ENCODE measurements around the gene MRPS16.
"Not testable (repeated sequence)": the region's sequence is repeated elsewhere in the genome, so short reads cannot be mapped to it uniquely, and the experiment has no call there.

MRPS16 gene

DNA sequence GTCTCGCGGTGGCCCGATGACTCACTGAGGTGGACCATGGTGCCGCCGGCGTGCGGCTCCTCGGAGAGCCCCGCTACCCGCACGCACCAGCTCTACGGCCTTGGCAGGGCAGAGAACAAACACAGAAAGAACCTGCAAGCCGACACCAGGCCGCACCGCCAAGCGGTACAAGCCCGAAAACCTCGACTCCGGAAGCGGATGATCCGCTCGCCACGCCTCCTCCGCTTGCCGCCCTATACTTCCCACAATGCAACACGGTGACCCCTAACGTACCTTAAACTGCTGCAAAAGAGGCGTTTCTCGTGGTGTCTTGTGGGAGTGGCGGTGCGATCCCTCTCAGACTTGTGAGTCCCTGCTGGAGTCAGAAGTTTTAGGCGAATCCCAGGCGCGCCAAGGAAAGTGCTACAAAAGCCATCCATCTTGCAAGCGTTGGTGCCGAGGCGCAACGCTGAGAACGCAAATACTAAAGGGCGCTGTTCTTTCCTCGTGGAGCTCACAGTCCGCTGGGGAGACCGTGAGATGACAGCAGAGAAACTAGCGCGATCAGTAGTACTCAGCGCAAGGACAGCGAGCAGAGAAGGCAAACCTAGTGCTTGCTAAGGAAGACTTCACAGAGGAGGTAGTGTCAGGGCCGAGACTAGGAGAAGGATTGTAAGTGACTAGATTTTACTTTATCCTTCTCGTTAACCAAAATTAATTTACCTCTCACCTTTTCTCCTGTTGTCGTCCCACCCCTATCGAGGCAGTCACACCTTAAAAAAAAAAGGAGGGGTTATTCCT lies at the start of gene MRPS16:
TSS of gene MRPS16 (minus strand) at position 200 of the 780 bp plus-strand sequence. CDS start at position 38, 162 bp downstream.
- peak; percentile 100 for DNase-seq

DNA sequence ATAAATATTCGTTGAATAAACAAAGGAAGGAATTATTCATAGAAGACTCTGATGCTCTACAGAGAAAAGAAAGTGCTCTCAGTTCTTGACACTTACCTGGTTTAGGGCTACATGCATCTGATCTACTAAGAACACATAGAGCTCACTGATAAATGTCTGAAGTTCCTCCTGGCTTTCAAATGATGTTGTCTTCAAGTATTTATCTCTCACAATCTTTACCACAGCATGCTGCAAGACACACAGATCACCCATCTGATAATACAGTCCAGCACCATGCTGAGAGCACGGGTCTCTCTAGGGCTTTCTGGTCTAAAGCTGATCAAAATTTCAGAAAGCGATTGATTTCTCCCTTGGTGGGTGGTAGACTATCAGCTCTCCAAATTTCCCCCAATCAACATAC lies 44.5 kb upstream of the MRPS16 start:
- no peak for DNase-seq

DNA sequence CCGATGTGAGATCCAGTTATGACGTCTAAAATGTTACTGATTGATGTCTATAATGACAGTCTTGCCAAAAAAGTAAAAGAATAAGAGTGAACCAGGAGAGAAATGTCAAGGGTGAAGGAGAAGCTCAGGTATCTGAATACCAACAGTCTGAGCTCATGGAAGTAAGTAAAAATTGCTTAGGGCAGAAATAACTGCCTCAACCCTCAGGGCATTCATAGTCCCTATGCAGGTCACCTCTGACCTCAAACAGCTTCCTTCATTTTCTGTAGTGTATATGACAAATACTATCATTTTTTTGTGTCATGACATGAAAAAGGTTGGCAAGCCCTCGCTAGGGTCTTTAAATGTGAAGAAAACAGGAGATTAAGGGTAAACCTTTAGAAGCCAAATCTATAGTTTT lies 41.0 kb upstream of the MRPS16 start:
- DNase-seq, result no peak

DNA sequence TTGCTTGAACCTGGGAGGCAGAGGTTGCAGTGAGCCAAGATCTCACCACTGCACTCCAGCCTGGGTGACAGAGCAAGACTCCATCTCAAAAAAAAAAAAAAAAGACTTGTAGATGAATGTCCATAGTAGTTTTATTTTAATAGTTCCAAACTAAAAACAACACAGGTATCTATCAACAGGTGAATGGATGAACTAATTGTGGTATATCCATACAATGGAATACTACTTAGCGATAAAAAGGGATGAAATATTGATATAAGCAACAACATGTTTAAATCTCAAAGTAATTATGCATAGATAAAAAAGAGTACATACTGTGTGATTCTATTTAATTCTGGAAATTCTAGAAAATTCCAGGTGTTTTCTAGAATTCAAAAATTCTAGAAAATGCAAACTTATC lies 37.5 kb upstream of the MRPS16 start:
- no peak for DNase-seq

DNA sequence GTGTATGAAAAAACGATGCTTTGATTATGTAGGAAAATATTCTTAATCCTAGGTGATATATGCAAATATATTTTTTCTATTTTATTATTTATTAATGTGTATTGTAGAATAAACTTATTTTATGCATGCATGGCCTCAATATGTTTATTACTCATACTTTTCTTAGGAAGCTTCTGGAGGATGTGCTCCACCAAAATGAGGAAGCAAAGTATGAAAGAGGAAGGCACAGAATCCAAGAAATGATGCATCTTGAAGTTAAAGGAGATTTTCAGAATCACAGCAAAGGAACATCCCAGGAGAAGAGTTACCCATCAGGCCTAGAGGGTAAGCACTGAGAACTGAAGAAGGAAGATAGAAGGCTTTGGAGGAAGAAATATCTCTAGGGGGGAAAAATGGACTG lies 35.0 kb upstream of the MRPS16 start:
- DNase-seq, result peak; percentile 62 to 68

DNA sequence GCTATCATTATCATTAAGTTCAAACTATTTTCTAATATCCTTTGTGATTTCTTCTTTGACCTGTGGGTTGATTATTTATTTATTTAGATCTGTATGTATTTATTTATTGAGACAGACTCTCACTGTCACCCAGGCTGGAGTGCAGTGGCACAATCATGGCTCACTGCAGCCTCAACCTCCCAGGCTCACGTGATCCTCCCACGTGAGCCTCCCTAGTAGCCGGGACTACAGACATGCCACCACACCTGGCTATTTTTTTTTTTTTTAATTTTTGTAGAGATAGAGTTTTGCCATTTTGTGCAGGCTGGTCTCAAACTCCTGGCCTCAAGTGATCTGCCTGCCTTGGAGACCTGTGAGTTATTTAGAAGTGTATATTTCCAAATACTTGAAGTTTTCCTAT lies 28.7 kb upstream of the MRPS16 start:
- DNase-seq, result no peak

DNA sequence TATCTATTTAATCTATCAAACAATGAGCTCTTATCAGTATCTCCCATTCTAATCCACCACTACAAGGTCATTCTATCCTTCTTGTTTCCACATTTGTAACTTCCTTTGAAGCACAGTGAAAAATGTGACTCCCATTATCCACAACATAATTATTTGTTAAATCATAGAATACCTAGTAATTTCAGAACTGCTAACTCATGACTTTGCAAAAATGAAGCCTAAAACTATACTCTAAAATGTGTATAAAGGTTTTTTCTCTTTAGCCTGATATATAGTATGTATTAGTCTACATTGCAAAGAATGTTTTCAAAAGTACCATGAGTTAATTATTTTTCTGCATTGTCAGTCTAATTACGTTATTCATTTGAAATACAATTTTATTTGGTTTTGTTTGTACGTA lies 12.0 kb upstream of the MRPS16 start:
- DNase-seq, result no peak

DNA sequence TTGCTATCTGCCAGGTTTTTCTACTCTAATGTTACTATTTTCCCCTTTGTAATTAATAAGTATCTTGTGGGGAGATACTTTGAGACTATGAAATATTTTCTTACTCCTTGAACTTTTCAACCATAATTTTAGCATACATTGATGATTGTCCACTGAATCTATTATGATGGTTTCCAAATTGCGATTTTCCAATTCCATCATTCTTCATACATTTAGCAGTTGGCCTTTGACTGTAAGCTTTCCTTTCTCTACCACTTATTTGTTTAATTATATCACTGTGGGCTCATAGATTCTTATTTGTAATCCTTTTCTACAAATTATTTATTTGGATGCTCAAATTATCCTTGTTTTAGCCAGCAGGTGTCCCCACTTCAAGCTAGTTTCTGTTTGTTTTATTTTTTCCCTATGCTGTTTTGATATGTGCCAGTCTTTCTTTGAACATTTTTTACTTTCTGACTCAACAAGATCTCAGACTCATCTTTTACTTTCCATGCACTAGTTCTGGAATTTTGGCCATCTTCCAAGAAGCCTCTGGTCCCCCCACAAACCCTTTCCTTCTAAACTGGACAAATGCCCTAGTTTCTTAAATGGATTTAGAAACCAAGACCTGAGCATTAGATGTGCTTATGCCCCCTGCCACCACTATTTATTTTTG lies 11.4 kb upstream of the MRPS16 start:
- DNase-seq, result peak; percentile 50 to 79

DNA sequence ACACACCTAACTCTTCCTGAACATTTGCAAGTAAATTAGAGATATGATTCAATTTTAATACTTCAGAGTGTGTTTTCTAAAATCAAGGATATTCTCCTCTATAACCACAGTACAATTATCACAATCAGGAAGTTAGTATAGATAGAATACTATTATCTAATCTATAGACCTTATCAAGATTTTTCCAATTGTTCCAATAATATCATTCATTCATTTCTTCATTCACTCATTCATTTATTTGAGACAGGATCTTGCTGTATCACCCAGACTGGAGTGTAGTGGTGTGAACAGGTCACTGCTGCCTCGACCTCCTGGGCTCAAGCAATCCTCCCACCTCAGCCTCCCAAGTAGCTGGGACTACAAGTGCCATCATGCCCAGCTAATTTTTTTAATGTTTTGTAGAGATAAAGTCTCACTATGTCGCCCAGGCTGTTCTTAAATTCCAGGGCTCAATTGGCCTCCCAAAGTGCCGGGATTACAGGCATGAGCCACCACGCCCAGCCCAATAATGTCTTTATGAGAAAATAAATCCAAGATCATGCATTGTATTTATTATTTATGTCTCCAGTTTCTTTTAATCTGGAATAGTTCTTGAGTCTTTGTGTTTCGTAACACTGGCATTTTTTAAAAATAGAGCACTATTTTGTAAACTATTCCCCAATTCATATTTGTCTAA lies 10.6 kb upstream of the MRPS16 start:
- DNase-seq, result no peak

DNA sequence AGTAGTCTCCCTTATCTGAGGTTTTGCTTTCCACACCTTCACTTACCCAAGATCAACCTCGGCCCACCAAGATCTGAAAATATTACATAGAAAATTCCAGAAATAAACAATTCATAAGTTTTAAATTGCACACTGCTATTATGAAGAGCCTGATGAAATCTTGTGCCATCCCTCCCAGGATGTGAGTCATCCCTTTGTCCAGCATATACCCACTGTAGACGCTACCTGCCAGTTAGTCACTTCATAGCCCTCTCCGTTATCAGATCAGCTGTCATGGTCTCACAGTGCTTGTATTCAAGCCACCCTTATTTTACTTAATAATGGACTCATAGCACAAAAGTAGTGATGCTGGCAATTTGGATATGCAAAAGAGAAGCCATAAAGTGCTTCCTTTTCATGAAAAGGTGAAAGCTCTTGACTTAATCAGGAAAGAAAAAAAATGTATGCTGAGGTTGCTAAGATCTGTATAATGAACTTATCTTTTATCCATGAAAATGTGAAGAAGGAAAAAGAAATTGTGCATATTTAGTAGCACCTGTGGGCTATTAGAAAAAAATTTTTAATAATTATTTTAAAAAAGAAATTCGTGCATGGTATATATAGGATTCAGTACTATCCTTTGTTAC lies 9.8 kb upstream of the MRPS16 start:
- DNase-seq, result peak in 1 of 2 experiments; percentile 16

DNA sequence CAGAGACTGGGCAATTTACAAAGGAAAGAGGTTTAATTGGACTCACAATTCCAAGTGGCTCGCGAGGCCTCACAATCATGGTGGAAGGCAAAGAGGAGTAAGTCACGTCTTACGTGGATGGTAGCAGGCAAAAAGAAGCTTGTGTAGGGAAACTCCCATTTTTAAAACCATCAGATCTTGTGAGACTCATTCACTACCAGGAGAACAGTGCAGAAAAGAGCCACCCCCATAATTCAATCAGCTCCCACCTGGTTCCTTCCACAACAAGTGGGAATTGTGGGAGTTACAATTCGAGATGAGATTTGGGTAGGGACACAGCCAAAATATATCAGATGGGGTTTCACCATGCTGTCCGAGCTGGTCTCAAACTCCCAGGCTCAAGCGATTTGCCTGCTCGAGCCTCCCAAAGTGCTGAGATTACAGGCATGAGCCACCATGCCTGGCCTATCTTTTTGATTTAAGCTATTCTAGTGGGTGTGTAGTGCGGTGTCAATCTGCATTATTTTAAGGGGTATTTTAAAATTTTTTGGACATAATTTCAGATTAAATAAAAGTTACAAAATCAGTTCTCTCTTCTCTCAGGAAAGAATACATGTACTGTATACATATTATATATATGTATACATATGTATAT lies 9.0 kb upstream of the MRPS16 start:
- no peak for DNase-seq

DNA sequence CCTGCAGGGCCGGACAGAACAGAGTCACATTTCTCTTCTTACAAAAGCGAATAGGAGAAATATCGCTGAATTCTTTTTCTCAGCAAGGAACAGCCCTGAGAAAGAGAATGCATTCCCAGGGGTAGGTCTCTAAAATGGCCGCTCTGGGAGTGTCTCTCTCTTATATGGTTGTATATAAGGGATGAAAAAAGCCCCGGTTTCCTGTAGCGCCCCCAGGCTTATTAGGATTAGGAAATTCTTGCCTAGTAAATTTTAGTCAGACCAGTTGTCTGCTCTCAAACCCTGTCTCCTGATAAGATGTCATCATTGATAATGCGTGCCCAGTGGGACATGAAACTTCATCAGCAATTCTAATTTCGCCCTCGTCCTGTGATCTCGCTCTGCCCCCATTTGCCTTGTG lies 6.2 kb upstream of the MRPS16 start:
- not testable (repeated sequence) for DNase-seq

DNA sequence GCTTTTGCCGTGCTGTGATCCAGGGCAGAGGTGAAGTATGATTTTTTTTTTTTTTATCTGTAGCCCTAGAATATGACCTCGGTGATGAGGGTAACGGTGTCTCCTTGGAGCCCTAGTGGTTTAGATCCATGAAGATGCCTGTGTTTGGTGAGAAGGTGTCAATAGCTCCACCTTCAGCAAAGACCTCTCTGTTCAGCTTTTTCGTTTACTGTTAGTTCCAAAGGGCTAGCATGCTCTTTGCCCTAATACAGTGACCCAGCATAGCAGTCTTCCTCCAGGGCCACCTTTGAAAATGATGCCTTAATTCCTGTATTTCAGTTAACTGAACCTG lies 746 bp upstream of the MRPS16 start:
- DNase-seq, result peak; percentile 41 to 71

DNA sequence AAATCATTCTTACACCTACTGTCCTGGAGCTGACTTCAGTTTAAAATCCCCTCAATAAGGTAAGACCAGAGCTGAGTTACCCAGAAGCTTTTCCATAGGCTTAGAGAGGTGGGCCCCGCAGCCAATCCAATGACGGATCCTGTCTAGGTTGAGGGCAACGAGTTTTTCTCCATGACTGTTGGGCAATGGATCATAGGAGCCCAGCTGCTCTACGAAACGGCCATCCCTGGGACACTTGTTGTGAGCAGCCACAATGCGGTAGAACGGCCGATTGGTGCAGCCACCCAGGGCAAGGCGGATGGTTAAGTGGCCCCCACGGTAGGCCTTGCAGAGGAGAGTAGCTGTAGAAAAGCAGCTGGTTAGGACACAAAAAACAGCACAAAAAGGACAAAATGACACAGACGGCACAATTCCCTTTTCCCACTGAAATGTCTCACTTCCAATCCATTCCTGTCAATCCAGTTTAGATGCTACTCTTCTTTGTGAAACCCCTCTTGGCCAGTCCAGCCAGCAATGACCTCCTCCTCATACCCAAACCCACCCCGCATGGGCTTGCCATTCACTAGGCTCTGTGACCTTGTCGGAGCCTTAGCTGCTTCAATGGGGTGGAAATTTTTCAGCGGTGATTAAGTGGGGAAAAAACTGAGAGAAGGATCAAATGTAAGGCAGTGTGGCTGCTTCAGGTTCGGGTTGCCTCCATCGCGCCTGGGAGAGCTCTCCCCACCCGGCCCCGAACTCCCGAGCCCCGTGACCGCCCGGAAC lies 580 bp downstream of the MRPS16 start:
- DNase-seq, result no peak

DNA sequence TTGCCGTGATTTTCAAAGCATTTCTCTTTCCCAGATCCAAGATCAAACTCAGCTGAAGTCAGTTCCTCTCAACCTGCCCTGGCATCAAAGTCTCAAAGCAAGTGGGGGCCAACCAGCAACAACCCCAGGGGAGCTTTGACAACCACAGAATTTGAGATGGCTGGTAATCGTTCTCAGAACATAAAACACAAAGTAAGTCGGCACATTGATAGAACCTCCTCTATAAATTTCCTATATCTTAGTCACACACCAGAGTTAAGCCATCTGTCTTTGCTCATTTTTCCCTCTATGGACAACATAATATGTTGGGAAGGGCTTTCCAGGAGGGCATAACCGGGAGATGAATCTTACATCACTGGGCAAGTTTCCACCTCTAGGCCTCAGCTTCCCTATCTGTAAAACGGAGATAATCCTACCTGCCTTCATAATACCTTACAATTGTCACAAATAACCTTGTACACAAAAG lies 4.2 kb downstream of the MRPS16 start:
- DNase-seq, result no peak

DNA sequence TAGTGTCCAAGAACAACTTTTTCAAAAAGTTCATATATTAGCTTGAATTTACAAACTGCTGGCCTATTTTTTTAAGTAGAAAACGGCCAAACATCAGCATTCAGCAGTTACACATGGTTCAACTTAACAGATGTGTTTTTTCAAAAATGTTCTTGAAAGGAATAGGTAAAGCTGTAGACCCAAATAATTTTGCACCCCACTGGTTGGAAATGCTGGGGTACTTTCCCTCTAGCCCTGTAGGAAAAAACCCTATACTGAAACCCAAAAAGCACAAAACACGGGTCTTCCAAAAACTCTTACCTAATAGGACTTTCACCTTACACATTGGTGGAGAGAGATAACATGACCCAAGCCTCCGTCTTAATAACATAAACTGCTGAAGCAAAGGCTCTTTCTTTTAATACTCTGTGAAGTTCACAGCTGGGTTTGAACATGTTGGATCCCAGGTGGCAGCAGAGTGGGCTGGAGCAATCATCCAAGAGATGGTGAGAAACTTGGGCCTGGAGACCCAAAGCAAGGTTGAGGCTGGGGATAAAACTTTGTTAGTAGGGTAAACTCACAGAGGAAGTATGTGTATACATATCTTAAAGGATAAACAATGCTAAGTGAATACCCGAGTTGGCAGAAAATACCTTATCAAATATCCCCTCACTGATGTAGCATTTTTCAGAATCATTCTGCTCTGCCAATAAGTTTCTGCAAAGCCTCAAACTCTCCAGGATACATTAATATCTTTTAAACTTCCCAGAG lies 4.8 kb downstream of the MRPS16 start:
- peak; percentile 41 to 44 for DNase-seq

DNA sequence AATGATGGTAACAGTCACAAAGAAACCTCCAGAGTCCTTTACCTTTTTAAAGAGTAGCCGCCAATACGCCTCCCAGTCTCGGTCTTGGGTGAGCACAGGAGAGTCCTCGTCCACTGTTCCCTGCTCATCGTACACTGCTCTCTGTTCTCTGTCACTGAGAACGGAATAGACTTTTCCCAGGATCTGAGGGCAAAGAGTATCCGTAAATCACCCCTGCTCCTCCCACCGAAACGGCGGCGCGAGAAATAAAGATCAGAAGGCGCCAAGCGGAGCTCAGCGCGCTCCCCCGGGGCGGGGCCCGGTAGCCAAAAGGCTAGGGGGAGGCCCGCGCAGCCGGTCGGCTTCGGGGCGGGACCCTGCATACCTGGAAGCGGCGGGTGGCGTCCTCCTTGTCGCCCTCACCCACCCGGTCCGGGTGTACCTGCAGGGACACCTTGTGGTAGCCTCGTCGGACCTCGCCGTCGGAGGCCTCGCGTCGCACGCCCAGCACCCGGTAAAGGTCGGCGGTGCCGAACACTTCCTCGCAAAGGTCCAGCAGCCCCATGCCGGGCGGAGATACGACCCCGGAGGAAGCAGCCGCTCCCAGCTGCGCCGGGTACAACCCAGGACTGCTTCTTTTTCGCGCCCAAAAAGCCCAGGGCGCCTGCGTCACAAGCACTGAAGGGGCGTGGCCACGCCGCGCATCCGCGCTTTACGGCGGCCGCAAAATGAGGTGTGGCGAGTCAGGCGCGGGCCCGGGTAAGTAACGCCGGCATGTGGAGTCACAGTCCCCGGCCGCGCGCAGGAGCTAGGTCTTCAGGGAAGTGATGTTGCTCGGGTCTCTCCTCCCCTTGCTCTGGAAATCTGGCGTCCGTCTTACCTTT lies 5.6 kb downstream of the MRPS16 start, which contains the start of gene DNAJC9:
TSS of gene DNAJC9 (minus strand) at position 610 of the 863 bp plus-strand sequence. CDS start at position 544, 66 bp downstream.
- peak; percentile 96 to 98 for DNase-seq

DNA sequence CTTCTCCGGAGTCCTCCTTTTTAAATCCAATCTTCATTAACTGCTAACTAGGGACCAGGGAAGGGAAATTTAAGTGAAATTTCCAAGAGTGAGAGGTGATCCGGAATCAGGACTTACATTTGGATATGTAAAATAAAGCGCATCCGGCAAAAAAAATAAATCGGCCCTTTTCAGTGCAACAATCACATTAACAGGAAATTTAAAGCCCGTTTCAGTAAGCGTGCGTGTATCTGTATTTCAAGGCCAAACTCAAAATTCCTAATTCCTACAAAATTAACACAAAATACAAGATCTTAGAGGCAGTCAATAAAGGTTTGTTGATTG lies 6.2 kb downstream of the MRPS16 start:
- DNase-seq, result no peak

DNA sequence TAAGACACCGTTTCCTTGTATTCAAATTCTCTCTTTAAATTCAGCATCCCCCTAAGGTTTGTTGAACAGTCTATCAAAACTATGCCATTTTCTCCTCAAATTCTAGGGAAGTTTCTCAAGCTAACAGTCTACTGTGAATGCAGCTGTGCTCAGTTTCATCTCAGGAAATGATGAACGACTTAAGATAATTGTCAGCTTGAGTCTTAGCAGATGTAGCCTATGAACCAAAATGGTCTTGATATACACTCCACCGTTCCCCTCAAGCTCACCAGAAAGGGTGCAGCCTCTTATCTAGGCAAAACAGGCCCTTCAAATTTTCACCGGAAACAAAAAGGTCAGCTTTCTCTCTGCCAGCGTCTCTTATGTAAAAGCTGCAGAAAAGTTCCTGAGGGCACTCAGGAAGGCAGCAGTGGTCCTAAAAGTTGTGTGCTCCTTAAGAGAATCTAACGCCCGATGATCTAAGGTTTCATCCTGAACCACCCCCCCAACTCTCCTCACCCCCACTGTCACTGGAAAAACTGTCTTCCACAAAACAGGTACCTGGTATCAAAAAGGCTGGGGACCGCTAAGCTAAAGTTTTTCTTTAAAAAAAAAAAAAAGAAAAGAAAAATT lies 7.5 kb downstream of the MRPS16 start:
- DNase-seq, result peak; percentile 30 to 43

DNA sequence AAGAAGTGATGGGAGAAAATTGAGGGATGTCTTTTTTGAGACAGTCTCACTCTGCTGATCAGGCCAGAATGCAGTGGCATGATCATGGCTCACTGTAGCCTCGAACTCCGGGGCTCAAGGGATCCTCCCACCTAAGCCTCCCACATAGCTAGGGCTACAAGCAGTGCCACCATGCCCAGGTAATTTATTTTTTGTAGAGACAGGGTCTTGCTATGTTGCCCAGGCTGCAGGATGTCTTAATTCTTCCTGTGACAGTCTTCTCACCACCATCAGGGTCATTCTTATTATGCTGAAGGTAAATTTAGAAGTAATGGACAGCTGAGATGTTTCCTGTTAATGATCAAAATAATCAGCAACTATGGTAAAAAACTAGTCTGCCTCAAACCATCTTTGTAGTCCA lies 12.5 kb downstream of the MRPS16 start:
- no peak for DNase-seq

All from Kasumi-1 (cell line).